Urothelium cell line (cell line): ENCODE data around the gene EN1.

ENCODE experiments used
- DNase-seq: peaks from one replicate; pipeline ENCODE4 v3.0.0; 2011; ENCODE audit warnings: low spot score, mixed read lengths
- FAIRE-seq: peaks from 2 replicates; lab custom pipeline; 2011; peaks lifted over from hg19 to GRCh38; lab: Jason Lieb, UNC

EN1 gene

DNA sequence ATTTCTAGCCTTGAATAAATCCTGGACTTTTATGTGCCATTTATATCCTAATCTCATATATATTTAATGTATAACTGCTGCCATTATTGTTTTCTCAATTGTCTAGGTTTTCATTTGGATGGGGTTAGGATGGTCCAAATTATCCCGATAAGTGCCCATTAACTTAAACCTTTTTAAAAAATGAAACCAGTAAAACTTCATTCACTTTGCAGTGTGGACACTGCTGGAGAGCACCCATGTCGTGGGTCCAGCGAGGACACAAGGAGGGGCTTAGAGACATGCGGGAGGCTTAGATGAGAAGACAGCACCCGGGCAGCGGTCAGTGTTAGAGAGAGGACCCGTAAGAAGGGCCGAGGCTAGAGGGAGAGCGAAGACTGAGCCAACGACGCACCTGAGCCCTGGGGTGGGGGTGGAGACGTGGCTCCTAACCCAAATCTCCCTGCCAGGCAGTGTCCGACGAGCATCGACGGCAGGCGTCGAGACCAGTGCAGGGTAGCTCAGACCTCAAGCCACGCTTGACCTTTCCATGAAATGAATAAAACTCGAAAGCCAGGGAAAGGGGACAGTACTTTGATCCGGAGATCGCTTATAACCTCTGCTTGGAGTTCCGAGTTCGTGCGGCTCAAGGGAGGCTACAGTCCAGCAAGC lies 9.0 kb upstream of the EN1 start:
- DNase-seq (no peak), FAIRE-seq (no peak)

DNA sequence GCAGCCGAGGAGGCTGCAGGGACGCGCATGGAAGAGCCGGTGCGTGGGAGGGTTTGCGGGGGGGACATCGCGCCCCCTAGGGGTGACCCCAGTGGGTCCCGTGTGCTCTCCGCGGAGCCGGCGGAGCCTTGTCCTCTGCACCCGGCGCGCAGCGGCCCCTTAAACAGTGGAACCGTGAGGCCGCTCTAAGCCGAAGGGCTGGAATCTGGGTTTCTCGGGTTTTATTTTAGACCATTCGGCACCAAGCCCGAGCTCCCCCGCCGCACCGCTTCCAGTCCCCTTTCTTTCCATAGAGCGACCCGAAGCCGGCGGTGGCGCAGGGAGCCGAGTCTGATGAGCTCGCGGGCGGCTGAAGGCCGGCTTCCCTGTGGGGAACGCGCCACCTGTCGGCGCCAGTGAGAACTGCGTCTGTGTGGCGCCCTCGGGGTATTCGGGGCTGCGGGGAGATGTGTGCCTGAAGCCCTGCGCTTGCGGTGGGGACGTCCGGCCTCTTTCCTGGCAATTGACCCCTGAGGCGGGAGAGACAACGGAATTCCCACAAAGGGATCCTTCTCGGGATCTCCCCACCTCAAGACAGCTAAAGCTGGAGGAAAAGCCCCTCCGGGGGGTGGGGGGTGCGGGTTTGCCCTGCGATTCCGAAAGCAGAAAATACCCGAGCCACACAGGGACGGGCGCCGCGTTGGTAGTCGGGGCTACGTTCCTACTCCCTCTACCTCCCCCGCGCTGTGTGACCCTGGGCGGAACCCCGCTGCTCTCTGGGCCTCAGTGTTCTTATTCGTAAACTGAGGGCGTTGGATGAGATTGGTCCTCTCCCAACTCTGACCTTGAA lies 8.2 kb upstream of the EN1 start:
- peak; percentile 96 for DNase-seq

GRCh38 chr2:118854507-118855345 lies 7.3 kb upstream of the EN1 start:
- DNase-seq (no peak), FAIRE-seq (peak; percentile 9)

More for the DNA sequence above, 8.2 kb upstream of the EN1 start:
- peak; percentile 27 for FAIRE-seq

DNA sequence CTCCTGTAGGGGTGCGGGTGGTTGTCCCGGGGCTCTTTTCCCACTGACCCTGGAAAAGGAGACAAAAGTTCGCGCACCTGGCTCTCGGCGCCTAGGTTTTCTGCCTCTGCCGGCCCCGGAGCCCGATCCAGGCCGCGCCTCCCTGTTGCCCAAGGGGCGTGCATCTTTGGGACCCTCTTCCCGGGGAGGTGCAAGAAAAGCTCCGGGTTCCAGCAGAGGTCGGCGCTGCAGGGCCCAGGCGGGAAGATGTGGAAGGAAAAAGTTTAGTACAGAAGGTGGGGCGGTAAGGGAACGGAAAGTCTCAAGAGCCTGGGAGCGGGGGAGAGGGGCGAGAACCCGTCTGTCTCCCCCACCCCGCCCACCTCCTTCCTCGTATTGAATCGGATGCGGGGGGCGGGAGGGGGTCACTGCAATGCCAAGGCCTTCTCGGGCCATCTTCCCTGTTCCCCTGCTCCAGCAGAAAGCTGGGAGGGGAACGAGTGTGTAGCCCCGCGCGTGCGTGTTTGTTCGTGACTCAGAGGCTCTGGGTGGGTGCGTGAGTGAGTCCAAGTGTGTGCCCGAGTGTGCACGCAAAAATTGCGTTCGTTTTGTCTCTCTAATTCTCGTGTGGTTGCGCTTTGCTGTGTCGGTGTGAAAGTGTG lies 6.3 kb upstream of the EN1 start:
- DNase-seq (no peak), FAIRE-seq (no peak)

- DNase-seq (no peak), FAIRE-seq (no peak)
Measured at GRCh38 chr2:118853129-118853640, 5.7 kb upstream of the EN1 start.

GRCh38 chr2:118852605-118853128 lies 5.2 kb upstream of the EN1 start:
- DNase-seq (no peak), FAIRE-seq (no peak)

- DNase-seq, result no peak
- no peak for FAIRE-seq
Measured at GRCh38 chr2:118851650-118852049, 4.2 kb upstream of the EN1 start.

DNA sequence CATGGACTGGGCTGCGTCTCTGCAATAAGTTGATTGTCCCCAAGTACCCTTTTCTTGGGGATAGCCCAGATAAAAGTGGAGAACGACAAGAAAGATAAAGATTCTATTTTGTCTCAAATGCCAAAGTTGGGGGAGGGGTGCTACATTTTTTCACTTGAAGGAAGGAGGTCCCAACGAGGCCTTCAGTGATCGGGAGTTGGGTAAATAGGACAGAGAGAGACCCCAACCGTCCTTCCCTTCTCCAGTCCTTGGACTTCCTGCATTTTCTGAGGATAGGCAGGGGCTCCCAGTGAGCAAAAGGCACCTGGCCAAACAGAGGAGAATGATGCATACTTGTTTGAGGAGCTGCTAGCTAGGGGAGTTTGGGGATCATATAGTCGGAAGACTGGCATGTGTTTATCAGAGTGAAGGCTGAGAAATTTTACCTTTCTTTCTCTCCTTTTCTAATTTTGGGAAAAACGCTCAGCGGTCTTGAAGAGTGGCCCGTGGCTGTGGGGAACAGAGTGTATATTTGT lies 3.5 kb upstream of the EN1 start:
- no peak for DNase-seq
- FAIRE-seq, result no peak

- peak; percentile 17 for FAIRE-seq
- DNase-seq, result no peak
Measured at GRCh38 chr2:118850168-118850900, 2.9 kb upstream of the EN1 start.

DNA sequence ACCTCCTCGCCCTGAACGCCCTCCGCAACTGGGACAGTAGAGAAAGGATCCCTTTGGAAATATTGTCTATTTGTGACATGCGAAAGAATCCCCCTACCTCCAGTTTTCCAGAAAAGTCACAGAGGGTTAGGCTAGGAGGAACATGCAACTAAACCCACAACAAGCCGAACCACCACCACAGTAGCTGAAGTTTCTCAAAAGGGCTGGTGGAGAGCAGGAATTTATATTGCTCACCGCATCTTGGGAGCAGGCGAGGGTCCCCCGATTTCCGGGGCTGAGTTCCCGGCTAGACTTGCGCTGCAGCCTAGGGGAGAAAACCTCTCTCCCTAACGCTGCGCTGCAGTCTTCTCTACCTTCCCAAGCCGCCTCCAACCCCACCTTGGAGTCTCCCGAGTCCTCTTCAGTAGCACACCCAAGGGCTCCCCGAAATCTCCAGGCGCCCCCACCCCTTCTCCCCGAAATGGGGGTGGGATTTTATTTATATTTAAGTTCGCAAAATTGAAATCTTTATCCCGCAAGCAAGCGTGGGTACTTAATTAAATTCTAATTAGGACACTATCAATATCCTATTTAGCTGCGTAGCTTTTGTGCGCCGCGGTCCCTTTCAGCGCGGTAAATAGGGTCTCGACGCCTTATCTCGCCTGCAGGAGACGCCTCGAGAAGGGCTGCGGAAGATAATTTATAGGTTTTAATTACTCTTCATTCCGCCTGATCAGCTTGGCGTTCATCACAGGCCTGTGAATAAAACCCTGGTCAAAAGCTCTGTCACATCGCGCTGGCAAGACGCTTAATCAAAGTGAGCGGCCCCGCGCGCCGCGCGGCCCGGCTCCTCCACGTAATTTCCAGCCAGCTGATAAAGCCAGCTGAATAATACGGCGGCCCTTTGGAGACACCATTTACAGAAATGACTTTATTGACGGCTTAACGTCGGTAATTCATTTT lies 2.0 kb upstream of the EN1 start:
- DNase-seq (no peak), FAIRE-seq (no peak)

GRCh38 chr2:118848381-118849225 lies 1.2 kb upstream of the EN1 start:
- DNase-seq (no peak), FAIRE-seq (no peak)

GRCh38 chr2:118847762-118848172 lies 319 bp upstream of the EN1 start:
- FAIRE-seq, result no peak
- DNase-seq, result no peak

DNA sequence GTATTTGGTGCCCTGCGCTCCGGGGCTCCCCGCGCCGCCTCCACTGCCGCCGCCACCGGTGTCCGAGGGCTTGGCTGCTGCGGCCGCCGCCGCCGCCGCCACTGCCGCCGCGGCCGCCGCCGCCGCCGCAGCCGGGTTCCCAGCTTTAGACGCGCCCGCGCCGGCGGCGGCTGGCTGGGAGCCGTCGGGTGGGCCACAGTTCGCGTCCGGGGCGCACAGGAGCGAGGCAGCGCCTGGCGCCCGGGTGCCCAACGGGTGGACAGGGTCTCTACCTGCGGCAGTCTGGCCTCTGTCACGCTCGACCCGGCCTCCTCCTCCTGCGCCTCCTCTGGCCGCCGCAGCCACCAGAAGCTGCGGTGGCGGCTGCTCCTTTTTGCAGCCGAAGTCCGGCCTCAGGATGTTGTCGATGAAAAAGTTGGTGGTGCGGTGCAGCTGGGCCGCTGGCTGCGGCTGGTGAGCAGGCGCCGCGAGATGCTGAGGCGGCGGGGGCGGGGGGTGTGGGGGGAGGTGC lies 951 bp downstream of the EN1 start:
- no peak for DNase-seq
- FAIRE-seq, result no peak

GRCh38 chr2:118845522-118846441 lies 1.7 kb downstream of the EN1 start:
- DNase-seq, result no peak
- no peak for FAIRE-seq

GRCh38 chr2:118845005-118845521 lies 2.4 kb downstream of the EN1 start:
- FAIRE-seq, result no peak
- no peak for DNase-seq
